WTC11 (cell line): ENCODE data around the gene PRKD1. TPM values are rescaled to one million over a fixed set of nuclear protein-coding genes. Genes with fewer than 3 reads are reported as not detected.
"Not testable (repeated sequence)": the region's sequence is repeated elsewhere in the genome, so short reads cannot be mapped to it uniquely, and the experiment has no call there.

Experiments
- ATAC-seq: fragments of 200-7000 bp; cut with Tn5 transposase; 2 replicates; pipeline ENCODE4 v1.10.0; 2021; ENCODE audit warnings: mild to moderate bottlenecking, moderate library complexity
- CTCF ChIA-PET: fragments of 300-600 bp; sonication (Branson Sonifier 250); formaldehyde crosslinking; loops from one replicate; lab custom pipeline; 2021; ENCODE audit warnings: antibody characterized with exemption; lab: Charles Lee
- POLR2A ChIA-PET: fragments of 350-600 bp; sonication (Branson Sonifier 250); formaldehyde crosslinking; loops from one replicate; lab custom pipeline; 2021; ENCODE audit warnings: antibody characterized with exemption; lab: Charles Lee
- DNase-seq: peaks from one replicate; pipeline ENCODE4 v3.0.0; 2021; ENCODE audit warnings: low spot score
- H3K27ac Mint-ChIP-seq: 2 replicates; pipeline ENCODE4 v1.8.0; 2021; ENCODE audit warnings: mixed read lengths
- H3K27me3 Mint-ChIP-seq: 2 replicates; pipeline ENCODE4 v1.8.0; 2021; ENCODE audit warnings: low read depth, mild to moderate bottlenecking, moderate library complexity, mixed read lengths
- H3K36me3 Mint-ChIP-seq: 2 replicates; pipeline ENCODE4 v1.8.0; 2021; ENCODE audit warnings: mixed read lengths
- H3K4me1 Mint-ChIP-seq: 2 replicates; pipeline ENCODE4 v1.8.0; 2022; ENCODE audit warnings: mixed read lengths
- H3K4me3 Mint-ChIP-seq: 2 replicates; pipeline ENCODE4 v1.8.0; 2021; ENCODE audit warnings: mild to moderate bottlenecking, moderate library complexity, mixed read lengths
- H3K9me3 Mint-ChIP-seq: 2 replicates; pipeline ENCODE4 v1.8.0; 2021; ENCODE audit warnings: mixed read lengths
- FOXJ3 ChIP-seq: sonication (generic); formaldehyde crosslinking; IDR thresholded peaks from 2 replicates; pipeline ENCODE4 v1.9.0; 2021; ENCODE audit warnings: missing genetic modification reagents, mild to moderate bottlenecking, borderline replicate concordance
- FOXK1 ChIP-seq: sonication (generic); formaldehyde crosslinking; IDR thresholded peaks from 2 replicates; pipeline ENCODE4 v1.8.0; 2022; ENCODE audit warnings: mild to moderate bottlenecking, moderate library complexity, missing genetic modification reagents
- GABPB1 ChIP-seq: sonication (generic); formaldehyde crosslinking; IDR thresholded peaks from 2 replicates; pipeline ENCODE4 v1.8.1; 2023; ENCODE audit warnings: mild to moderate bottlenecking, missing genetic modification reagents
- GRHL2 ChIP-seq: fragments of 250-450 bp; sonication (Bioruptor Pico); IDR thresholded peaks from 2 replicates; pipeline ENCODE4 v1.8.0; 2022; ENCODE audit warnings: mild to moderate bottlenecking, moderate library complexity; ENCODE audit not compliant: insufficient replicate concordance, severe bottlenecking
- KAT7 ChIP-seq: sonication (generic); formaldehyde crosslinking; IDR thresholded peaks from 2 replicates; pipeline ENCODE4 v1.8.1; 2023; ENCODE audit warnings: missing genetic modification reagents, mild to moderate bottlenecking, borderline replicate concordance
- NFYB ChIP-seq: sonication (generic); formaldehyde crosslinking; conservative IDR thresholded peaks from 2 replicates; pipeline ENCODE4 v1.8.0; 2022; ENCODE audit warnings: low read depth, missing genetic modification reagents
- NR1H2 ChIP-seq: sonication (generic); formaldehyde crosslinking; IDR thresholded peaks from 2 replicates; pipeline ENCODE4 v1.9.0; 2021; ENCODE audit warnings: mild to moderate bottlenecking, moderate library complexity, missing genetic modification reagents
- PRRX2 ChIP-seq: fragments of 250-450 bp; sonication (Bioruptor Pico); IDR thresholded peaks from 2 replicates; pipeline ENCODE4 v1.8.0; 2021; ENCODE audit warnings: mild to moderate bottlenecking
- TCF7 ChIP-seq: sonication (generic); formaldehyde crosslinking; IDR thresholded peaks from 2 replicates; pipeline ENCODE4 v1.8.0; 2022; ENCODE audit warnings: mild to moderate bottlenecking, low read depth, missing genetic modification reagents, moderate library complexity
- TEAD4 ChIP-seq: sonication (generic); formaldehyde crosslinking; IDR thresholded peaks from 2 replicates; pipeline ENCODE4 v1.8.0; 2022; ENCODE audit warnings: mild to moderate bottlenecking, missing genetic modification reagents
- total RNA-seq: library from RNA; stranded (reverse); gene quantifications from 3 replicates; pipeline ENCODE4 v1.2.3, GENCODE V29; 2021
- TF ChIP-seq, protein P1 (sequence below): sonication (generic); formaldehyde crosslinking; IDR thresholded peaks from 2 replicates; pipeline ENCODE4 v1.8.1; 2023; ENCODE audit warnings: mild to moderate bottlenecking, moderate library complexity, missing genetic modification reagents
- TF ChIP-seq, protein P2 (sequence below): sonication (generic); formaldehyde crosslinking; IDR thresholded peaks from 2 replicates; pipeline ENCODE4 v1.8.1; 2023; ENCODE audit warnings: mild to moderate bottlenecking, missing genetic modification reagents, borderline replicate concordance
- TF ChIP-seq, protein P3 (sequence below): sonication (generic); formaldehyde crosslinking; IDR thresholded peaks from 2 replicates; pipeline ENCODE4 v1.8.1; 2023; ENCODE audit warnings: mild to moderate bottlenecking, missing genetic modification reagents

PRKD1 gene
- total RNA-seq, 1 experiment from 2014 or later, result 7.6 TPM

DNA sequence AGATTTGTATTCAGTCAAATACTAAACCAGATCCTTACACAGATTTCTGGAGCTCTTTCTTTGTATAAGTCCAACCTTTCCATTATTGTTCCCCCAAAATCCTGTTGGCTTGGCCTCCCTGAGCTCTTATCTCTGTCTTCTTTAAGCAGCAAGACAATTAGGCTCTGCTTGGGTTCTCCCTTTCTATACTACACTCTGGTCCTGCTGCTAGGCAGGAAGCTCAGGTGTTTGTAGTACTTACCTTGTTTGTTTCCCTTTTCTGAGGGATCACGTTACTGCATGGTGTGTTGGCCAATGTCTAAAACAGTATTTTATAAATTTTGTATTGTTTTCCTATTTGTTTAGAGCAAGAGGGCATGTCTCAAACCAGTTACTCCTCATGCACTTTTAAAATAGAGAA, 192.9 kb downstream of the PRKD1 start (continued):
- TF ChIP-seq PRRX2 (CRISPR knock-in tag), result no peak

DNA sequence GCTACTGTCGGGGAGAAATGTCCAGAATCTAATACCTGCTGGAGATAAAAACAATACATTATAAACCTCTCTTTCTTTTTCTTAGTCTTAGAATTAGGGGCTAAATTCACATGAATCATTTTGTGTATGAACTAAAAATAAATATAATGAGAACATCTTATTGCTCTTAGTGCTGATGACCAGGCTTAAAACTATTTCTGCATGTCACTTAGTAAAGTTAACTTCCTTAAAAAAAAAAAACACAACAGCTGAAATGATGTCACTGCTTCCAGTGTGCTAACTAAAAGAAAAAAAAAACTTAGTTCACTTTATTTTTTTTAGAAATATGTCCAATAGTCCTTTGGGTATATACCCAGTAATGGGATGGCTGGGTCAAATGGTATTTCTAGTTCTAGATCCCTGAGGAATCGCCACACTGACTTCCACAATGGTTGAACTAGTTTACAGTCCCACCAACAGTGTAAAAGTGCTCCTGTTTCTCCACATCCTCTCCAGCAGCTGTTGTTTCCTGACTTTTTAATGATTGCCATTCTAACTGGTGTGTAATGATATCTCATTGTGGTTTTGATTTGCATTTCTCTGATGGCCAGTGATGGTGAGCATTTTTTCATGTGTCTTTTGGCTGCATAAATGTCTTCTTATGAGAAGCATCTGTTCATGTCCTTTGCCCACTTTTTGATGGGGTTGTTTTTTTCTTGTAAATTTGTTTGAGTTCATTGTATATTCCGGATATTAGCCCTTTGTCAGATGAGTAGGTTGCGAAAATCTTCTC, 200.9 kb downstream of the PRKD1 start:
- H3K27ac Mint-ChIP-seq, ATAC-seq, H3K4me3 Mint-ChIP-seq: not testable (repeated sequence)

DNA sequence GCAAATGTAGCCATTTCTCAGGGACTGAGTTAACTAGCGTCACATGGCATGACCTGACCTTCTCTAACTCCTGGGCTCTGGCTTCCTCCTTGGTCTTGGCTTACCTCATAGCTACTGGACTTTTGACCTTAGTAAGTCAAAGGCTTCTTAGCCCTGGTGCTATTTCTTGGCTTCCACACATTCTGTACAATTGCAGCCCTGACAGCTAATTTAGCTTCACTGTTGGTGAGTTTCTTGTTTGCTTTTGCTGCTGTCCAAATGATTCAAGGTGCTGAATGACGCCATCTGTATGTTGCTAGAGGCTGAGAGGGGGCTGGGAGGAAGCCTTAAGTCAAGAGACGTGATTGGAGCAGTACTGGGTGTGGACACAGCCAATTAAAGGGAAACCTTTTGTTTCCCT, 202.7 kb downstream of the PRKD1 start:
- ChIA-PET POLR2A (no interaction called here), CTCF (no interaction called here)
- Mint-ChIP-seq H3K4me1 (peaks cover 44% of the 10 kb centered on the region), H3K36me3 (no peaks in the 10 kb centered on the region), H3K9me3 (no peaks in the 10 kb centered on the region), H3K27ac (no peak overlapping the region), H3K4me3 (no peak overlapping the region)
- ATAC-seq, result peak; percentile 92
- TF ChIP-seq NFYB, result no peak
- TF ChIP-seq FOXK1, result peak; percentile 43; the same call in 1 of the 2 replicates
- TF ChIP-seq, all 79 proteins: peak for 1
- no peaks in the 10 kb centered on the region for H3K27me3 Mint-ChIP-seq
- peak; percentile 17 for DNase-seq

More for the DNA sequence above, 200.9 kb downstream of the PRKD1 start:
- DNase-seq, CTCF ChIA-PET, POLR2A ChIA-PET, H3K36me3 Mint-ChIP-seq, H3K27me3 Mint-ChIP-seq, H3K9me3 Mint-ChIP-seq: not testable (repeated sequence)
- peaks cover 41% of the 10 kb centered on the region for H3K4me1 Mint-ChIP-seq

DNA sequence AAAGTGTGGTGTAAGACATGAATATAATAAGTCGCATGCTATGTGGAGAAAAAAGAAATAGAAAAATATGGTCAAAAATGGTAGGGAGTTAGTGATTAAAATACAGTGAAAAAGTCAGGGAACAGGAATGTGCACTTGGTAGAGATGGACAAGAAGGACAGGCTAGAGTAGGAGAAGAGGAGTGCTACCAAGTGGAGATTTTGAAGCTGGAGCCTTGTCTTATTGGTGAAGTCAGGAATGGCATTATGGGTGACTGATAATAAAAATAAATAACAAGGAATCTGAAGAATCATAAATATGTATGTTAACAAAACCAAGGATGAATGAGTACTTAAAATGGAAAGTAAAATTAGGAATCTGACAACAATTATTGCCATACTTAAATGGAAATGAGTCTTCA, 204.8 kb downstream of the PRKD1 start:
- Mint-ChIP-seq H3K4me1 (peaks cover 44% of the 10 kb centered on the region), H3K27ac (peak overlapping the region; percentile 41; the same call in 1 of the 2 replicates), H3K36me3 (no peaks in the 10 kb centered on the region), H3K27me3 (no peaks in the 10 kb centered on the region), H3K9me3 (no peaks in the 10 kb centered on the region), H3K4me3 (no peak overlapping the region)
- no peak for TF ChIP-seq FOXK1
- no peak for TF ChIP-seq KAT7
- no peak for TF ChIP-seq TCF7
- no peak for TF ChIP-seq NR1H2
- TF ChIP-seq, protein P1, sequence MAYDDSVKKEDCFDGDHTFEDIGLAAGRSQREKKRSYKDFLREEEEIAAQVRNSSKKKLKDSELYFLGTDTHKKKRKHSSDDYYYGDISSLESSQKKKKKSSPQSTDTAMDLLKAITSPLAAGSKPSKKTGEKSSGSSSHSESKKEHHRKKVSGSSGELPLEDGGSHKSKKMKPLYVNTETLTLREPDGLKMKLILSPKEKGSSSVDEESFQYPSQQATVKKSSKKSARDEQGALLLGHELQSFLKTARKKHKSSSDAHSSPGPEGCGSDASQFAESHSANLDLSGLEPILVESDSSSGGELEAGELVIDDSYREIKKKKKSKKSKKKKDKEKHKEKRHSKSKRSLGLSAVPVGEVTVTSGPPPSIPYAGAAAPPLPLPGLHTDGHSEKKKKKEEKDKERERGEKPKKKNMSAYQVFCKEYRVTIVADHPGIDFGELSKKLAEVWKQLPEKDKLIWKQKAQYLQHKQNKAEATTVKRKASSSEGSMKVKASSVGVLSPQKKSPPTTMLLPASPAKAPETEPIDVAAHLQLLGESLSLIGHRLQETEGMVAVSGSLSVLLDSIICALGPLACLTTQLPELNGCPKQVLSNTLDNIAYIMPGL (CRISPR knock-in tag), result no peak
- TF ChIP-seq TEAD4, result no peak
- TF ChIP-seq NFYB, result no peak
- TF ChIP-seq GABPB1, result no peak
- TF ChIP-seq, protein P2, sequence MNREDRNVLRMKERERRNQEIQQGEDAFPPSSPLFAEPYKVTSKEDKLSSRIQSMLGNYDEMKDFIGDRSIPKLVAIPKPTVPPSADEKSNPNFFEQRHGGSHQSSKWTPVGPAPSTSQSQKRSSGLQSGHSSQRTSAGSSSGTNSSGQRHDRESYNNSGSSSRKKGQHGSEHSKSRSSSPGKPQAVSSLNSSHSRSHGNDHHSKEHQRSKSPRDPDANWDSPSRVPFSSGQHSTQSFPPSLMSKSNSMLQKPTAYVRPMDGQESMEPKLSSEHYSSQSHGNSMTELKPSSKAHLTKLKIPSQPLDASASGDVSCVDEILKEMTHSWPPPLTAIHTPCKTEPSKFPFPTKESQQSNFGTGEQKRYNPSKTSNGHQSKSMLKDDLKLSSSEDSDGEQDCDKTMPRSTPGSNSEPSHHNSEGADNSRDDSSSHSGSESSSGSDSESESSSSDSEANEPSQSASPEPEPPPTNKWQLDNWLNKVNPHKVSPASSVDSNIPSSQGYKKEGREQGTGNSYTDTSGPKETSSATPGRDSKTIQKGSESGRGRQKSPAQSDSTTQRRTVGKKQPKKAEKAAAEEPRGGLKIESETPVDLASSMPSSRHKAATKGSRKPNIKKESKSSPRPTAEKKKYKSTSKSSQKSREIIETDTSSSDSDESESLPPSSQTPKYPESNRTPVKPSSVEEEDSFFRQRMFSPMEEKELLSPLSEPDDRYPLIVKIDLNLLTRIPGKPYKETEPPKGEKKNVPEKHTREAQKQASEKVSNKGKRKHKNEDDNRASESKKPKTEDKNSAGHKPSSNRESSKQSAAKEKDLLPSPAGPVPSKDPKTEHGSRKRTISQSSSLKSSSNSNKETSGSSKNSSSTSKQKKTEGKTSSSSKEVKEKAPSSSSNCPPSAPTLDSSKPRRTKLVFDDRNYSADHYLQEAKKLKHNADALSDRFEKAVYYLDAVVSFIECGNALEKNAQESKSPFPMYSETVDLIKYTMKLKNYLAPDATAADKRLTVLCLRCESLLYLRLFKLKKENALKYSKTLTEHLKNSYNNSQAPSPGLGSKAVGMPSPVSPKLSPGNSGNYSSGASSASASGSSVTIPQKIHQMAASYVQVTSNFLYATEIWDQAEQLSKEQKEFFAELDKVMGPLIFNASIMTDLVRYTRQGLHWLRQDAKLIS (CRISPR knock-in tag), result no peak
- TF ChIP-seq GRHL2 (CRISPR knock-in tag), result no peak
- no peak for TF ChIP-seq FOXJ3 (CRISPR knock-in tag)
- TF ChIP-seq, protein P3, sequence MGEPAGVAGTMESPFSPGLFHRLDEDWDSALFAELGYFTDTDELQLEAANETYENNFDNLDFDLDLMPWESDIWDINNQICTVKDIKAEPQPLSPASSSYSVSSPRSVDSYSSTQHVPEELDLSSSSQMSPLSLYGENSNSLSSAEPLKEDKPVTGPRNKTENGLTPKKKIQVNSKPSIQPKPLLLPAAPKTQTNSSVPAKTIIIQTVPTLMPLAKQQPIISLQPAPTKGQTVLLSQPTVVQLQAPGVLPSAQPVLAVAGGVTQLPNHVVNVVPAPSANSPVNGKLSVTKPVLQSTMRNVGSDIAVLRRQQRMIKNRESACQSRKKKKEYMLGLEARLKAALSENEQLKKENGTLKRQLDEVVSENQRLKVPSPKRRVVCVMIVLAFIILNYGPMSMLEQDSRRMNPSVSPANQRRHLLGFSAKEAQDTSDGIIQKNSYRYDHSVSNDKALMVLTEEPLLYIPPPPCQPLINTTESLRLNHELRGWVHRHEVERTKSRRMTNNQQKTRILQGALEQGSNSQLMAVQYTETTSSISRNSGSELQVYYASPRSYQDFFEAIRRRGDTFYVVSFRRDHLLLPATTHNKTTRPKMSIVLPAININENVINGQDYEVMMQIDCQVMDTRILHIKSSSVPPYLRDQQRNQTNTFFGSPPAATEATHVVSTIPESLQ, result no peak
- ChIA-PET POLR2A (no interaction called here), CTCF (no interaction called here)
- ATAC-seq (no peak), DNase-seq (no peak)
